HepG2 (cell line): ENCODE measurements around the gene LBX2. TPM values are rescaled to one million over a fixed set of nuclear protein-coding genes. Genes with fewer than 3 reads are reported as not detected.
A peak's percentile ranks its signal among the peaks of the same experiment; 100 is the strongest.

ENCODE experiments used
- CBFB ChIP-seq: sonication (generic); formaldehyde crosslinking; IDR thresholded peaks from 2 replicates; pipeline ENCODE4 v1.4.0; 2020; ENCODE audit warnings: missing genetic modification reagents
- FIP1L1 ChIP-seq: fragments of 200-400 bp; formaldehyde crosslinking; IDR thresholded peaks from 2 replicates; pipeline ENCODE4 v1.6.1; 2018; ENCODE audit warnings: low read depth, mild to moderate bottlenecking, low read length, moderate library complexity, borderline replicate concordance; ENCODE audit not compliant: insufficient read depth
- FLYWCH1 ChIP-seq: sonication (generic); formaldehyde crosslinking; IDR thresholded peaks from 2 replicates; pipeline ENCODE4 v1.8.1; 2023; ENCODE audit warnings: mild to moderate bottlenecking, missing genetic modification reagents
- FOXK2 ChIP-seq: fragments of 450-650 bp; IDR thresholded peaks from 2 replicates; pipeline ENCODE4 v1.6.1; 2016
- GATAD2A ChIP-seq: IDR thresholded peaks from 2 replicates; pipeline ENCODE4 v1.6.1; 2016
- HHEX ChIP-seq: IDR thresholded peaks from 2 replicates; pipeline ENCODE4 v1.6.1; 2016; ENCODE audit warnings: control low read depth
- HMG20B ChIP-seq: conservative IDR thresholded peaks from 2 replicates; pipeline ENCODE4 v1.6.1; 2016; ENCODE audit warnings: missing genetic modification reagents, missing compliant biosample characterization
- HNRNPUL1 ChIP-seq: fragments of 200-400 bp; formaldehyde crosslinking; IDR thresholded peaks from 2 replicates; pipeline ENCODE4 v1.6.1; 2017; ENCODE audit warnings: low read depth, mild to moderate bottlenecking, low read length, moderate library complexity
- MAFG ChIP-seq: sonication (generic); formaldehyde crosslinking; IDR thresholded peaks from 2 replicates; pipeline ENCODE4 v1.5.1; 2020; ENCODE audit warnings: mild to moderate bottlenecking, missing genetic modification reagents
- MBD4 ChIP-seq: IDR thresholded peaks from 2 replicates; pipeline ENCODE4 v1.6.1; 2012; ENCODE audit warnings: low read length, inconsistent platforms, borderline replicate concordance
- MIXL1 ChIP-seq: IDR thresholded peaks from 2 replicates; pipeline ENCODE4 v1.6.1; 2016
- SIX4 ChIP-seq: sonication (generic); formaldehyde crosslinking; IDR thresholded peaks from 2 replicates; pipeline ENCODE4 v1.4.0; 2020; ENCODE audit warnings: missing genetic modification reagents
- TOE1 ChIP-seq: sonication (generic); formaldehyde crosslinking; IDR thresholded peaks from 2 replicates; pipeline ENCODE4 v1.4.0; 2020; ENCODE audit warnings: mild to moderate bottlenecking, missing genetic modification reagents
- ZNF44 ChIP-seq: sonication (generic); formaldehyde crosslinking; IDR thresholded peaks from 2 replicates; pipeline ENCODE4 v1.5.1; 2020; ENCODE audit warnings: mild to moderate bottlenecking, missing genetic modification reagents
- ZNF557 ChIP-seq: sonication (generic); formaldehyde crosslinking; IDR thresholded peaks from 2 replicates; pipeline ENCODE4 v1.4.0; 2020; ENCODE audit warnings: missing genetic modification reagents
- ZNF652 ChIP-seq: IDR thresholded peaks from 2 replicates; pipeline ENCODE4 v1.6.1; 2016; ENCODE audit warnings: low read depth, borderline replicate concordance
- ZNF792 ChIP-seq: IDR thresholded peaks from 2 replicates; pipeline ENCODE4 v1.6.1; 2016
- ZSCAN25 ChIP-seq: sonication (generic); formaldehyde crosslinking; IDR thresholded peaks from 2 replicates; pipeline ENCODE4 v1.8.0; 2022; ENCODE audit warnings: mild to moderate bottlenecking, missing genetic modification reagents
- polyA plus RNA-seq, 8 experiments: library from polyadenylated mRNA; depleted of rRNA in 3 of 8; stranded (reverse) in 7 of 8; unstranded in 1 of 8; fragments of >200 nt; fragmentation: Illumina TruSeq in 4 of 8; extraction: Trizol in 4 of 8; gene quantifications; 2 replicates each; pipeline versions ENCODE4 v1.2.1 to v1.2.3, GENCODE V29; 2011 to 2016; ENCODE audit warnings: low read depth in 4 of 8, missing spikeins in 1 of 8, mixed read lengths in 1 of 8; ENCODE audit not compliant: insufficient read depth in 1 of 8
- total RNA-seq, 5 experiments: library from RNA; depleted of rRNA; stranded (reverse); fragments of >200 nt; fragmentation: Illumina TruSeq; extraction: Trizol; gene quantifications; 2 replicates each; pipeline ENCODE4 v1.2.3, GENCODE V29; 2016; ENCODE audit warnings: low read depth in 1 of 5
- TF ChIP-seq, protein P1 (sequence below), 2 experiments: IDR thresholded peaks; 2 replicates each; pipeline ENCODE4 v1.6.1; 2011 to 2012; ENCODE audit warnings: low read length in 2 of 2, borderline replicate concordance in 1 of 2, low read depth in 1 of 2, mild to moderate bottlenecking in 1 of 2, moderate library complexity in 1 of 2
- TF ChIP-seq, protein P2 (sequence below): sonication (generic); formaldehyde crosslinking; IDR thresholded peaks from 2 replicates; pipeline ENCODE4 v1.5.0; 2020; ENCODE audit warnings: mild to moderate bottlenecking, missing genetic modification reagents, moderate library complexity
- TF ChIP-seq, protein P3 (sequence below): sonication (generic); formaldehyde crosslinking; IDR thresholded peaks from 2 replicates; pipeline ENCODE4 v1.4.0; 2020; ENCODE audit warnings: missing genetic modification reagents, borderline replicate concordance
- TF ChIP-seq, protein P4 (sequence below): IDR thresholded peaks from 2 replicates; pipeline ENCODE4 v1.6.1; 2016; ENCODE audit warnings: control low read depth

LBX2 gene
- total and polyA plus RNA-seq, 2 of the 13 experiments (the other 11 are each of a cell fraction or from before 2014, with no cell fraction given), result 6.4 to 8.1 TPM

DNA sequence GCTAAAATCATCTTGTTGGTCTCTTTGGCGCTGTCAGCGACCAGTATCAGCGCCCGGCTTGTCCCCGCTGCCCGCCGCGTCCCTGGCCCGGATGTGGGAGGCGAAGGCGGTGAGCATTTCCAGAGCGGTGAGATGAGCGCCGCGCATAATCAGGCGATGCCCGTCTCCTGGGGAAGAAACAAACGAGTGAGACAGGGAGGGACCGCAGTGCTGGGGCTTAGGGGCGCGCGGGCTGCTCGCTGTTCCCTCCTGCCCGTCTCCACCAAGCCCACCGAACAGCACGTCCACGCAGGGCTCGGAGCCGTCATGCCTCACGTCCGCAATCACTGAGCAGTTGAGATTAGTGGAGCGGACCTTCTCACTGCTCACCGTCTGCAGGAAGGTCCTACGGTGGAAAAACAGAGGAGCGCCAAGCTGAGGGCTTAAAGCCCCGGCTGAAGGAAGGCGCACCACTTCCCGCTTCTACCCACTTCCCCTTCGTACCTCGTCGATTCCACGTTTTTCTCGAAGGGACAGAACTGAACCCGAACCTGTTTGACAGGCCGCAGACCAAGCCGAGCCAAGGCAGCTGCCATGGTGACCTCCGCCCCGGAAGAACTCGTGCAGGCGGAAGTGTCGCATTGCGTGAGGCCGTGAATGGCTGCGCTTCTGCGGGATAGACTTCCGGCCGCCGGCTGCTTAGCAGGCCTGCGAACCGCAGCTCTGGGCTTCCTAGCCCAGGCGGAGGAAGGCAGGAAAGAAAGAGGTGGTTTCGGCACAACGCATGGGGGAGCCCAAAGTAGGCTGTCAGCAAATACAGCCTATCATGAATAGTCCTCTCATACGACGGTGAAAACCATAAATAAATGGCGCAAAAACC, 27.1 kb downstream of the LBX2 start, which contains the start of gene MRPL53 (continued):
- TF ChIP-seq, protein P1, sequence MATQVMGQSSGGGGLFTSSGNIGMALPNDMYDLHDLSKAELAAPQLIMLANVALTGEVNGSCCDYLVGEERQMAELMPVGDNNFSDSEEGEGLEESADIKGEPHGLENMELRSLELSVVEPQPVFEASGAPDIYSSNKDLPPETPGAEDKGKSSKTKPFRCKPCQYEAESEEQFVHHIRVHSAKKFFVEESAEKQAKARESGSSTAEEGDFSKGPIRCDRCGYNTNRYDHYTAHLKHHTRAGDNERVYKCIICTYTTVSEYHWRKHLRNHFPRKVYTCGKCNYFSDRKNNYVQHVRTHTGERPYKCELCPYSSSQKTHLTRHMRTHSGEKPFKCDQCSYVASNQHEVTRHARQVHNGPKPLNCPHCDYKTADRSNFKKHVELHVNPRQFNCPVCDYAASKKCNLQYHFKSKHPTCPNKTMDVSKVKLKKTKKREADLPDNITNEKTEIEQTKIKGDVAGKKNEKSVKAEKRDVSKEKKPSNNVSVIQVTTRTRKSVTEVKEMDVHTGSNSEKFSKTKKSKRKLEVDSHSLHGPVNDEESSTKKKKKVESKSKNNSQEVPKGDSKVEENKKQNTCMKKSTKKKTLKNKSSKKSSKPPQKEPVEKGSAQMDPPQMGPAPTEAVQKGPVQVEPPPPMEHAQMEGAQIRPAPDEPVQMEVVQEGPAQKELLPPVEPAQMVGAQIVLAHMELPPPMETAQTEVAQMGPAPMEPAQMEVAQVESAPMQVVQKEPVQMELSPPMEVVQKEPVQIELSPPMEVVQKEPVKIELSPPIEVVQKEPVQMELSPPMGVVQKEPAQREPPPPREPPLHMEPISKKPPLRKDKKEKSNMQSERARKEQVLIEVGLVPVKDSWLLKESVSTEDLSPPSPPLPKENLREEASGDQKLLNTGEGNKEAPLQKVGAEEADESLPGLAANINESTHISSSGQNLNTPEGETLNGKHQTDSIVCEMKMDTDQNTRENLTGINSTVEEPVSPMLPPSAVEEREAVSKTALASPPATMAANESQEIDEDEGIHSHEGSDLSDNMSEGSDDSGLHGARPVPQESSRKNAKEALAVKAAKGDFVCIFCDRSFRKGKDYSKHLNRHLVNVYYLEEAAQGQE (IDR thresholded peaks at IDR 0.05; ENCODE audit: borderline replicate concordance in 1 of 2, low read depth in 1 of 2, low read length in 2 of 2), result peak in 1 of 2 experiments; percentile 66; a peak in 1 of 4 replicates
- TF ChIP-seq FOXK2, result no peak
- peak; percentile 79 for TF ChIP-seq GATAD2A
- no peak for TF ChIP-seq MBD4
- TF ChIP-seq ZNF792 (CRISPR knock-in tag), result peak; percentile 64; the same call in 1 of the 2 replicates
- peak; percentile 49; the same call in 1 of the 2 replicates for TF ChIP-seq ZNF652 (CRISPR knock-in tag)
- TF ChIP-seq, protein P2, sequence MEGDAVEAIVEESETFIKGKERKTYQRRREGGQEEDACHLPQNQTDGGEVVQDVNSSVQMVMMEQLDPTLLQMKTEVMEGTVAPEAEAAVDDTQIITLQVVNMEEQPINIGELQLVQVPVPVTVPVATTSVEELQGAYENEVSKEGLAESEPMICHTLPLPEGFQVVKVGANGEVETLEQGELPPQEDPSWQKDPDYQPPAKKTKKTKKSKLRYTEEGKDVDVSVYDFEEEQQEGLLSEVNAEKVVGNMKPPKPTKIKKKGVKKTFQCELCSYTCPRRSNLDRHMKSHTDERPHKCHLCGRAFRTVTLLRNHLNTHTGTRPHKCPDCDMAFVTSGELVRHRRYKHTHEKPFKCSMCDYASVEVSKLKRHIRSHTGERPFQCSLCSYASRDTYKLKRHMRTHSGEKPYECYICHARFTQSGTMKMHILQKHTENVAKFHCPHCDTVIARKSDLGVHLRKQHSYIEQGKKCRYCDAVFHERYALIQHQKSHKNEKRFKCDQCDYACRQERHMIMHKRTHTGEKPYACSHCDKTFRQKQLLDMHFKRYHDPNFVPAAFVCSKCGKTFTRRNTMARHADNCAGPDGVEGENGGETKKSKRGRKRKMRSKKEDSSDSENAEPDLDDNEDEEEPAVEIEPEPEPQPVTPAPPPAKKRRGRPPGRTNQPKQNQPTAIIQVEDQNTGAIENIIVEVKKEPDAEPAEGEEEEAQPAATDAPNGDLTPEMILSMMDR, result peak; percentile 42; the same call in 1 of the 2 replicates
- peak; percentile 68 for TF ChIP-seq MIXL1 (CRISPR knock-in tag)
- peak; percentile 28; the same call in 1 of the 2 replicates for TF ChIP-seq HMG20B (CRISPR knock-in tag)
- TF ChIP-seq, protein P3, sequence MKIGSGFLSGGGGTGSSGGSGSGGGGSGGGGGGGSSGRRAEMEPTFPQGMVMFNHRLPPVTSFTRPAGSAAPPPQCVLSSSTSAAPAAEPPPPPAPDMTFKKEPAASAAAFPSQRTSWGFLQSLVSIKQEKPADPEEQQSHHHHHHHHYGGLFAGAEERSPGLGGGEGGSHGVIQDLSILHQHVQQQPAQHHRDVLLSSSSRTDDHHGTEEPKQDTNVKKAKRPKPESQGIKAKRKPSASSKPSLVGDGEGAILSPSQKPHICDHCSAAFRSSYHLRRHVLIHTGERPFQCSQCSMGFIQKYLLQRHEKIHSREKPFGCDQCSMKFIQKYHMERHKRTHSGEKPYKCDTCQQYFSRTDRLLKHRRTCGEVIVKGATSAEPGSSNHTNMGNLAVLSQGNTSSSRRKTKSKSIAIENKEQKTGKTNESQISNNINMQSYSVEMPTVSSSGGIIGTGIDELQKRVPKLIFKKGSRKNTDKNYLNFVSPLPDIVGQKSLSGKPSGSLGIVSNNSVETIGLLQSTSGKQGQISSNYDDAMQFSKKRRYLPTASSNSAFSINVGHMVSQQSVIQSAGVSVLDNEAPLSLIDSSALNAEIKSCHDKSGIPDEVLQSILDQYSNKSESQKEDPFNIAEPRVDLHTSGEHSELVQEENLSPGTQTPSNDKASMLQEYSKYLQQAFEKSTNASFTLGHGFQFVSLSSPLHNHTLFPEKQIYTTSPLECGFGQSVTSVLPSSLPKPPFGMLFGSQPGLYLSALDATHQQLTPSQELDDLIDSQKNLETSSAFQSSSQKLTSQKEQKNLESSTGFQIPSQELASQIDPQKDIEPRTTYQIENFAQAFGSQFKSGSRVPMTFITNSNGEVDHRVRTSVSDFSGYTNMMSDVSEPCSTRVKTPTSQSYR (CRISPR knock-in tag), result no peak; the same call in 1 of the 2 replicates
- TF ChIP-seq FIP1L1, result no peak
- no peak for TF ChIP-seq HNRNPUL1
- peak; percentile 38; the same call in 1 of the 2 replicates for TF ChIP-seq SIX4
- no peak; the same call in 1 of the 2 replicates for TF ChIP-seq ZNF557 (CRISPR knock-in tag)
- no peak for TF ChIP-seq HHEX (CRISPR knock-in tag)
- 0 out of 2 replicates have a peak, but pooled peaks have one; percentile 71 for TF ChIP-seq TOE1 (CRISPR knock-in tag)
- peak; percentile 87 for TF ChIP-seq ZSCAN25 (CRISPR knock-in tag)
- TF ChIP-seq MAFG (CRISPR knock-in tag), result no peak
- TF ChIP-seq CBFB (CRISPR knock-in tag), result peak; percentile 96
- TF ChIP-seq, protein P4, sequence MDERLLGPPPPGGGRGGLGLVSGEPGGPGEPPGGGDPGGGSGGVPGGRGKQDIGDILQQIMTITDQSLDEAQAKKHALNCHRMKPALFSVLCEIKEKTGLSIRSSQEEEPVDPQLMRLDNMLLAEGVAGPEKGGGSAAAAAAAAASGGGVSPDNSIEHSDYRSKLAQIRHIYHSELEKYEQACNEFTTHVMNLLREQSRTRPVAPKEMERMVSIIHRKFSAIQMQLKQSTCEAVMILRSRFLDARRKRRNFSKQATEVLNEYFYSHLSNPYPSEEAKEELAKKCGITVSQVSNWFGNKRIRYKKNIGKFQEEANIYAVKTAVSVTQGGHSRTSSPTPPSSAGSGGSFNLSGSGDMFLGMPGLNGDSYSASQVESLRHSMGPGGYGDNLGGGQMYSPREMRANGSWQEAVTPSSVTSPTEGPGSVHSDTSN (CRISPR knock-in tag), result no peak
- TF ChIP-seq FLYWCH1 (CRISPR knock-in tag), result no peak
- peak; percentile 89 for TF ChIP-seq ZNF44
